ENCODE data around the gene TNRC6C.

Gene TNRC6C

DNA sequence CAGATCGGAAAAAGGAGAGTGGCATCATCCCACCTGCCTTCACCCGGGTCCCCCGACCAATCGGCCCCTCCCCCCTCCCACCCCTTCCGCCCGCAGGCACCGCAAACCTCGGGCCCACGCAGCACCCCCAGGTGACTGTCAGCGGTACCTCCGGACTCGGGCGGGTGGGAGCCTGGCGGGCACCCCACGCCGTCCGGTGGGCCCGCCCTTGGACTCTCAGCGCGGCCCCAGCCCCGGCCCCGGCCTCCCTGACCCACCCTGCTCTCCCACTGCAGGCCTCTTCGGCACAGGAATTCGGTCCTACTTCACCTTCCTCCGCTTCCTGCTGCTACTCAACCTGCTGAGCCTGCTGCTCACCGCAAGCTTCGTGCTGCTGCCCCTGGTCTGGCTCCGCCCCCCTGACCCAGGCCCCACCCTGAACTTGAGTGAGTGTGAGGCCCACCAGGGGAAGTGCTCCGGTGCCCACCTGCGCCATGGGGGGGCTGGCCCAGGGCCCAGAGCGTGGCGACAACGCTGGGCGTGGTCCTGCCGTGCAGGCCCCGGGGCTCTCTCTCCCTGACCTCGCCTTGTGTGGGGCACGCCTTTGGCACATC is 173.7 kb downstream of the TNRC6C start:
- H3K4me3 ChIP-seq (ENCODE audit: low read depth, low read length) = no peak overlapping the region
- TF ChIP-seq, protein P1, sequence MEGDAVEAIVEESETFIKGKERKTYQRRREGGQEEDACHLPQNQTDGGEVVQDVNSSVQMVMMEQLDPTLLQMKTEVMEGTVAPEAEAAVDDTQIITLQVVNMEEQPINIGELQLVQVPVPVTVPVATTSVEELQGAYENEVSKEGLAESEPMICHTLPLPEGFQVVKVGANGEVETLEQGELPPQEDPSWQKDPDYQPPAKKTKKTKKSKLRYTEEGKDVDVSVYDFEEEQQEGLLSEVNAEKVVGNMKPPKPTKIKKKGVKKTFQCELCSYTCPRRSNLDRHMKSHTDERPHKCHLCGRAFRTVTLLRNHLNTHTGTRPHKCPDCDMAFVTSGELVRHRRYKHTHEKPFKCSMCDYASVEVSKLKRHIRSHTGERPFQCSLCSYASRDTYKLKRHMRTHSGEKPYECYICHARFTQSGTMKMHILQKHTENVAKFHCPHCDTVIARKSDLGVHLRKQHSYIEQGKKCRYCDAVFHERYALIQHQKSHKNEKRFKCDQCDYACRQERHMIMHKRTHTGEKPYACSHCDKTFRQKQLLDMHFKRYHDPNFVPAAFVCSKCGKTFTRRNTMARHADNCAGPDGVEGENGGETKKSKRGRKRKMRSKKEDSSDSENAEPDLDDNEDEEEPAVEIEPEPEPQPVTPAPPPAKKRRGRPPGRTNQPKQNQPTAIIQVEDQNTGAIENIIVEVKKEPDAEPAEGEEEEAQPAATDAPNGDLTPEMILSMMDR (IDR thresholded peaks at IDR 0.05; ENCODE audit: low read depth, low read length, missing control alignments) = no peak
- no peak for DNase-seq (ENCODE audit: low read depth)
- in situ Hi-C loops (cut with HindIII; ENCODE audit: low sequenced_read_pairs) = no loop called here

GRCh38 chr17:78132767-78133178 is 174.3 kb downstream of the TNRC6C start:
- no peak for DNase-seq (ENCODE audit: low read depth)
- TF ChIP-seq, protein P1 (IDR thresholded peaks at IDR 0.05; ENCODE audit: low read depth, low read length, missing control alignments) = no peak
- in situ Hi-C loops (cut with HindIII; ENCODE audit: low sequenced_read_pairs) = no loop called here
- H3K4me3 ChIP-seq (ENCODE audit: low read depth, low read length) = no peak overlapping the region

GRCh38 chr17:78133179-78133951 is 174.9 kb downstream of the TNRC6C start:
- TF ChIP-seq, protein P1 (IDR thresholded peaks at IDR 0.05; ENCODE audit: low read depth, low read length, missing control alignments) = no peak
- DNase-seq (ENCODE audit: low read depth) = no peak
- in situ Hi-C loops (cut with HindIII; ENCODE audit: low sequenced_read_pairs) = no loop called here
- H3K4me3 ChIP-seq (ENCODE audit: low read depth, low read length) = no peak overlapping the region

DNA sequence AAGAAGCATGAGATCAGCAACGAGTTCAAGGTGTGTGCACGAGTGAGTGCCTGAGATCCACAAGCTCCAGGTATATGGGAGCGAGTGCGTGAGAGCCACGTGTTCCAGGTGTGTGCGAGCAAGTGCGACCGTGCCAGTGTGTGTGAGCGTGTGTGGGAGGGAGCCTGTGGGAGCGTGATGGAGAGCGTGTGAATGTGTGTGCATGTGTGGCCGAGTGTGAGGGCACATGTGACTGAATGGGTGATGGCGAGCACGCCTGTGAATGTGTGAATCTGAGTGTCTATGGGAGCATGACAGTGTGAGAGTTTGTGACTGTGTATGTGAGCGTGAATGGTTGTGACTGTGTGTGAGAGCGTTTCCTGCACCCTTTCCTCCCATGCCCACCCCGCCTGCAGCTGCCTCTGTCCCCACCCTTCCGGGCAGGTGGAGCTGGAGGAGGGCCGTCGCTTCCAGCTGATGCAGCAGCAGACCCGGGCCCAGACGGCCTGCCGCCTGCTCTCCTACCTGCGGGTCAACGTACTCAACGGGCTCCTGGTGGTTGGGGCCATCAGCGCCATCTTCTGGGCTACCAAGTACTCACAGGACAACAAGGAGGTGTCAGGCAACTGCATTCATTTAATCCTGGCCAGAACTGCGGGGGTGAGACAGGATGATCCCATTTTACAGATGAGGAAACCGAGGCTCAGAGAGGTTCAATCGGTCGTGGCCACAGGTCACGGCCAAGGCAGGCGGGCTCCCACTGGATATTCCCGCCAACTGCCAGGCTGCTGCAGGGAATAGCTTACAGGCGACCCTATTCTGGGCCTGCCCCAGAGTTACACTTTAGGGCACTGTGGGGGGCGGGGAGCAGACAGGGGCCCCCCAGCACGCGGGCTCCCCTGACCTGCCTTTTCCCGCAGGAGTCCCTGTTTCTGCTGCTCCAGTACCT is 175.7 kb downstream of the TNRC6C start:
- TF ChIP-seq, protein P1 (IDR thresholded peaks at IDR 0.05; ENCODE audit: low read depth, low read length, missing control alignments) = peak; percentile 48
- no peak for DNase-seq (ENCODE audit: low read depth)
- H3K4me3 ChIP-seq (ENCODE audit: low read depth, low read length) = no peak overlapping the region
- in situ Hi-C loops (cut with HindIII; ENCODE audit: low sequenced_read_pairs) = no loop called here

- no peak for DNase-seq (ENCODE audit: low read depth)
- TF ChIP-seq, protein P1 (IDR thresholded peaks at IDR 0.05; ENCODE audit: low read depth, low read length, missing control alignments) = no peak
- H3K4me3 ChIP-seq (ENCODE audit: low read depth, low read length) = no peak overlapping the region
- in situ Hi-C loops (cut with HindIII; ENCODE audit: low sequenced_read_pairs) = no loop called here
These were observed 176.4 kb downstream of the TNRC6C start for GRCh38 chr17:78134899-78135385.

GRCh38 chr17:78135858-78136500 is 177.5 kb downstream of the TNRC6C start:
- no peak overlapping the region for H3K4me3 ChIP-seq (ENCODE audit: low read depth, low read length)
- in situ Hi-C loops (cut with HindIII; ENCODE audit: low sequenced_read_pairs) = no loop called here
- DNase-seq (ENCODE audit: low read depth) = no peak
- TF ChIP-seq, protein P1 (IDR thresholded peaks at IDR 0.05; ENCODE audit: low read depth, low read length, missing control alignments) = no peak
